Suprapubic skin (tissue), 4 donors: ENCODE data around the gene SH2D1A. TPM values are rescaled to one million over a fixed set of nuclear protein-coding genes. Genes with fewer than 3 reads are reported as not detected.

Source experiments
- DNase-seq, 2 donors: peaks; one replicate each; pipeline ENCODE4 v3.0.0-alpha.2; 2019; ENCODE audit warnings: low spot score in 2 of 2
- H3K27ac ChIP-seq: fragments of 200-600 bp; sonication (generic); one replicate; pipeline ENCODE4 v1.5.1; 2019
- H3K27me3 ChIP-seq: fragments of 200-600 bp; sonication (generic); one replicate; pipeline ENCODE4 v1.5.1; 2019
- H3K36me3 ChIP-seq: fragments of 200-600 bp; sonication (generic); one replicate; pipeline ENCODE4 v1.5.1; 2019
- H3K4me1 ChIP-seq: fragments of 200-600 bp; sonication (generic); one replicate; pipeline ENCODE4 v1.5.1; 2019
- H3K4me3 ChIP-seq: fragments of 200-600 bp; sonication (generic); one replicate; pipeline ENCODE4 v1.5.1; 2019; ENCODE audit warnings: mild to moderate bottlenecking
- H3K9me3 ChIP-seq: fragments of 200-600 bp; sonication (generic); one replicate; pipeline ENCODE4 v1.5.1; 2019
- EP300 ChIP-seq: sonication (generic); formaldehyde crosslinking; IDR thresholded peaks from one replicate; pipeline ENCODE4 v1.6.1; 2017; ENCODE audit warnings: antibody characterized with exemption
- POLR2A ChIP-seq, 2 donors: fragments of 450-650 bp; IDR thresholded peaks; one replicate each; pipeline ENCODE4 v1.6.1; 2017; ENCODE audit warnings: antibody characterized with exemption in 2 of 2, mild to moderate bottlenecking in 2 of 2, moderate library complexity in 2 of 2
- POLR2AphosphoS5 ChIP-seq, 3 donors: sonication (generic); formaldehyde crosslinking; IDR thresholded peaks; one replicate each; pipeline ENCODE4 v1.6.1; 2017; ENCODE audit warnings: antibody characterized with exemption in 3 of 3
- WGBS: methylation state at CpG from one replicate; pipeline ENCODE4 v1.1.5; 2018; 5-methylcytosine and 5-hydroxymethylcytosine counted together
- total RNA-seq, 4 donors: library from RNA; depleted of rRNA; stranded (reverse); fragments of >200 nt; gene quantifications; one replicate each; pipeline ENCODE4 v1.1.0, GENCODE V29; 2016
- TF ChIP-seq, protein P1 (sequence below), 2 donors: fragments of 200-600 bp in 1 of 2; fragments of 450-650 bp in 1 of 2; sonication (generic) in 1 of 2; IDR thresholded peaks; one replicate each; pipeline ENCODE4 v1.5.1; 2016 to 2019; ENCODE audit warnings: antibody characterized with exemption in 2 of 2, mild to moderate bottlenecking in 1 of 2, moderate library complexity in 1 of 2

Gene SH2D1A
- total RNA-seq, 4 donors from 2014 or later = 0.89 TPM; not detected in 3

DNA sequence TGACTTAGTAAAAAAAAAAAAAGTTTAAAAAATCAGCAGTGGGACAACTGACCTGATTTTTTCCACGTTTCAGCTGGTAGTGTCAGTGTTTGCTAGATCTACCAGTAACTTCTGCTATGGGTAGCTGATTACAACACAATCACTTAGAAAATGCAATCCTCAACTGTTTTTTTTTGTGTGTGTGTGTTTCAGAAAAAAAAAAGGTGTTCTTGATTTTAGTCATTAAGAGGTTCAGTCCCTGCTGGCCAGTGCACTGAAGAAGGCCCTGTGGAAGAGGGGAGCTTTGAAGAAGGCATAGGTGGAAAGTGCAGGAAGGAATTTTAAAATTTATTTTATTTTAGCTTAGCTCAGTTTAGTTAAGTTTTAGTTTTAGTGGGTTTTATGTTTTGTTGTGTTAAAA, 46.9 kb downstream of the SH2D1A start:
- H3K27me3 ChIP-seq = no peaks in the 10 kb centered on the region

DNA sequence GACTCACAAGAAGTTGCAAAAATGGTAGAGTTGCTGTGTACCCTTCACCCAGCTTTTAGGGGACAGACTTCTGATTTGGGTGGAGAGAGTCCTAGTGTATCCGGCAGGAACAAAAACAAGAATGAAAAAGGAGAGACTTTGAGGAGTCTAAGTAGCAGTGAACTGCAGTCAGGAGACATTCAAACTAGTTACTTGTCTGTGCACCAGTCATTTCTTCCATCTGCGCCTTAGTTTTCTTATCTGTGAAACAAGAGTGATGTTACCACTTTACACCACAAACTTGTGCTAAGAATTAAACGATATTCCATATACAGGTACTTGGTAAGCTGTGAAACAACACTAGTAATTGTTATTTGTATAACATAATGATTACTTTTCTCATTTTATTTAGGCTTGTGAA, 47.3 kb downstream of the SH2D1A start:
- Histone ChIP-seq H3K4me3 (no peak overlapping the region), H3K27ac (no peak overlapping the region), H3K4me1 (no peaks in the 10 kb centered on the region), H3K27me3 (no peaks in the 10 kb centered on the region), H3K9me3 (no peaks in the 10 kb centered on the region), H3K36me3 (no peaks in the 10 kb centered on the region)
- TF ChIP-seq EP300 = no peak
- no peak for TF ChIP-seq POLR2AphosphoS5 (IDR thresholded peaks at IDR 0.05)
- TF ChIP-seq, protein P1, sequence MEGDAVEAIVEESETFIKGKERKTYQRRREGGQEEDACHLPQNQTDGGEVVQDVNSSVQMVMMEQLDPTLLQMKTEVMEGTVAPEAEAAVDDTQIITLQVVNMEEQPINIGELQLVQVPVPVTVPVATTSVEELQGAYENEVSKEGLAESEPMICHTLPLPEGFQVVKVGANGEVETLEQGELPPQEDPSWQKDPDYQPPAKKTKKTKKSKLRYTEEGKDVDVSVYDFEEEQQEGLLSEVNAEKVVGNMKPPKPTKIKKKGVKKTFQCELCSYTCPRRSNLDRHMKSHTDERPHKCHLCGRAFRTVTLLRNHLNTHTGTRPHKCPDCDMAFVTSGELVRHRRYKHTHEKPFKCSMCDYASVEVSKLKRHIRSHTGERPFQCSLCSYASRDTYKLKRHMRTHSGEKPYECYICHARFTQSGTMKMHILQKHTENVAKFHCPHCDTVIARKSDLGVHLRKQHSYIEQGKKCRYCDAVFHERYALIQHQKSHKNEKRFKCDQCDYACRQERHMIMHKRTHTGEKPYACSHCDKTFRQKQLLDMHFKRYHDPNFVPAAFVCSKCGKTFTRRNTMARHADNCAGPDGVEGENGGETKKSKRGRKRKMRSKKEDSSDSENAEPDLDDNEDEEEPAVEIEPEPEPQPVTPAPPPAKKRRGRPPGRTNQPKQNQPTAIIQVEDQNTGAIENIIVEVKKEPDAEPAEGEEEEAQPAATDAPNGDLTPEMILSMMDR (IDR thresholded peaks at IDR 0.05) = no peak
- TF ChIP-seq POLR2A (IDR thresholded peaks at IDR 0.05) = no peak
- DNase-seq = no peak
- WGBS = 77% methylated on average over 3 of the region's 3 CpGs

More for the DNA sequence above, 46.9 kb downstream of the SH2D1A start:
- no peak for TF ChIP-seq EP300
- no peak for TF ChIP-seq POLR2A (IDR thresholded peaks at IDR 0.05)
- TF ChIP-seq, protein P1 (IDR thresholded peaks at IDR 0.05) = no peak
- TF ChIP-seq POLR2AphosphoS5 (IDR thresholded peaks at IDR 0.05) = no peak
- no peak overlapping the region for H3K27ac ChIP-seq
- no peaks in the 10 kb centered on the region for H3K9me3 ChIP-seq
- 49% methylated on average over 1 of the region's 1 CpG for WGBS
- no peak for DNase-seq
- no peak overlapping the region for H3K4me3 ChIP-seq
- H3K36me3 ChIP-seq = no peaks in the 10 kb centered on the region
- no peaks in the 10 kb centered on the region for H3K4me1 ChIP-seq

DNA sequence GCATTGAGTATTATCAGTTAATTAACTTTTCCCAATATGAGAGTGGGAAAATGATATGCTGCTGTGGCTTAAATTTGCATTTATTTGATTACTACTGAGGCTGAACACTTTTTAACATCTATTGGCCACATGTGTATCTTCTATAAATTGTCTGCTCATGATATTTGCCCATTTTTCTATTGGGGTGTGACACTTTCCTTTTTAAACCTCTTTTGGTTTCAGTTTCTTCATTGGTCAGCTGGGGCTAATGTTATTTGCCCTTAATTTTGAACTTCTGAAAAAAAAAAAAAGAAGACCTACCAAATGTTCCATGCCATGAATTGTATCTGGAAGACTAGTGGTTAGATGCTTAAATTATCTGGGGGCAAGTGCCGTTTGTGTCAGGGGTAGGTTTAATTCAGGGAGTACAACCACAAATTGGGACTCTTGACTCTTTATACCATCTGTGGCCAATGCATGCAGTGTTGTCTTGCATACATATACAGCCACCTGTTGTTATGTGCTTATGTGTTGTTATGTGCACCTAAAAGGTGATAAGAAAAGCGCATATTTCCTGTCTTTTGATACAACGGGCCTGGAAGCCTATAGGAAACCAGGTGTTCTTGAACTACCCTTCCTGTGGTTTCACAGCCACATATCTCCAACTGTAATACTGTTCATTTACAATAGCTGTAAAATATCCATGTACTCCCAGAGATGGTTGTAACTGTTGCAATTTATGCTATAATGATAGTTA, 49.0 kb downstream of the SH2D1A start:
- no peak for DNase-seq
- no peaks in the 10 kb centered on the region for H3K9me3 ChIP-seq
- TF ChIP-seq, protein P1 (IDR thresholded peaks at IDR 0.05) = no peak
- TF ChIP-seq POLR2AphosphoS5 (IDR thresholded peaks at IDR 0.05) = no peak
- TF ChIP-seq EP300 = no peak
- TF ChIP-seq POLR2A (IDR thresholded peaks at IDR 0.05) = no peak
- H3K4me3 ChIP-seq = no peak overlapping the region
- H3K27ac ChIP-seq = no peak overlapping the region
- WGBS = 76% methylated on average over 3 of the region's 3 CpGs
- H3K36me3 ChIP-seq = no peaks in the 10 kb centered on the region
- no peaks in the 10 kb centered on the region for H3K4me1 ChIP-seq
- no peaks in the 10 kb centered on the region for H3K27me3 ChIP-seq

DNA sequence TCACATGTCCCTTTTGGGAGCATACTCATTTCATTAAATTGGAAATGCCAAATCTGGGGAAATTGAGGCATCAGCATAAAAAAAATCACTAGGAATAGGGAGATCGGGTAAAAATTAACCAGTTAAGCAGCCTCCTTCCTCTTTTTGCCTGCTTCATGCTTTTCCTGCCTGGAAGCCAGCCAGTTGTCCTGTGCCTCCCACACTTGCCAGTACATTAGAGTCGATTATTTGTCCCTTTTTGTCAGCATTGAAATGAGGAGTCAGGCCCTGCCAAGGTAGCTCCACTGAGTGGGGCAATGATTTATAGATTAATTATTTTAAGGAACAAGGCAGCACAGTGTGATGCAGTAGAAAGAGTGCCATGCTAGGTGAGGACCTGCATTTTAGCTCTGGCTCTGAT, 55.3 kb downstream of the SH2D1A start:
- H3K27me3 ChIP-seq = no peaks in the 10 kb centered on the region
- H3K36me3 ChIP-seq = no peaks in the 10 kb centered on the region
- DNase-seq = no peak
- no peaks in the 10 kb centered on the region for H3K9me3 ChIP-seq
- WGBS = 46% methylated on average over 2 of the region's 2 CpGs
- no peak for TF ChIP-seq POLR2AphosphoS5 (IDR thresholded peaks at IDR 0.05)
- TF ChIP-seq EP300 = no peak
- no peak for TF ChIP-seq POLR2A (IDR thresholded peaks at IDR 0.05)
- TF ChIP-seq, protein P1 (IDR thresholded peaks at IDR 0.05) = no peak
- no peak overlapping the region for H3K4me3 ChIP-seq
- H3K27ac ChIP-seq = no peak overlapping the region
- no peaks in the 10 kb centered on the region for H3K4me1 ChIP-seq

DNA sequence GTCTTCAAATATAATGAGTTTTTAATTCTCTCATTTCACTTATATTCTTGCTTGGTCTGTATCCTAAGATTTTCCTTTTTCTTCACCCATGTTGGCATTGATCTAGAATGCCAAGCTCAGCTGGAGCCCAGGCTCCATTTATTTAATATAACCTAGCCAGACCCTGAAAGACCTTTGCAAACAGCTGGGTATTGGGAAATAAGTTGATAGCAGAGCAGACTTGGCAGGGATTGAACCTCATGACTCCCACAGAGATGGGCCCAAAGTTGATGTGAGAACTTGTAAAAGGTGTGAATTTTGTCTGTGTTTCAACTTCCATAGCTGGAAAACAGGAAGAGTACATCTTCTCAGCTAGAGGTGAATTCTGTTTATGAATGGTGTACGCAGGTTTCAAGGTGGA, 59.5 kb downstream of the SH2D1A start:
- no peak overlapping the region for H3K4me3 ChIP-seq
- H3K36me3 ChIP-seq = no peaks in the 10 kb centered on the region
- H3K9me3 ChIP-seq = no peaks in the 10 kb centered on the region
- H3K4me1 ChIP-seq = no peaks in the 10 kb centered on the region
- WGBS = 100% methylated on average over 1 of the region's 1 CpG
- TF ChIP-seq POLR2AphosphoS5 (IDR thresholded peaks at IDR 0.05) (no peak), POLR2A (IDR thresholded peaks at IDR 0.05) (no peak), EP300 (no peak)
- TF ChIP-seq, protein P1 (IDR thresholded peaks at IDR 0.05) = no peak
- no peak overlapping the region for H3K27ac ChIP-seq
- H3K27me3 ChIP-seq = no peaks in the 10 kb centered on the region
- DNase-seq = no peak
